Effector CD4-positive, alpha-beta T cell (primary cell): ENCODE results near the gene ADCK1.
"Not testable (repeated sequence)": the region's sequence is repeated elsewhere in the genome, so short reads cannot be mapped to it uniquely, and the experiment has no call there.

Experiments used
- DNase-seq: peaks from one replicate; pipeline ENCODE4 v3.0.0-alpha.2; 2020

ADCK1 gene

DNA sequence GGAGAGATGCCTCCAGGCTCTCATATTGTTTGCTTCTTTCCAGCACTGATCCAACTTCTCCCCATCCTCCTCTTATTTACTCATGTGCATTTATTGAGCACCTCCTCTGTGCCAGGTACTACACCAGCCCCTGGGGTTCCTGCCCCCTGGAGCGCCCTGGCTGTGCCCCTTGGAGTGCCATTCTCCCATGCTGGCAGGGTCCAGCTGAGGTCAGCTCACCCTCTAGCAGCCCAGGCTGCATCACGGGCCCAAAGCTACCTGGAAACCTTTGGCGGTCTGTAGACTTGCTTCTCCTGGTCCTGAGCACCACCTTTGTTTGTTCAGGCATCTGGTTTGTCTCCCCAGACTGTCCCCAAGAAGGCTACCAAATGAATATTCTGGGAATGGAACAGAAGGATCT, 67.0 kb downstream of the ADCK1 start:
- no peak for DNase-seq

DNA sequence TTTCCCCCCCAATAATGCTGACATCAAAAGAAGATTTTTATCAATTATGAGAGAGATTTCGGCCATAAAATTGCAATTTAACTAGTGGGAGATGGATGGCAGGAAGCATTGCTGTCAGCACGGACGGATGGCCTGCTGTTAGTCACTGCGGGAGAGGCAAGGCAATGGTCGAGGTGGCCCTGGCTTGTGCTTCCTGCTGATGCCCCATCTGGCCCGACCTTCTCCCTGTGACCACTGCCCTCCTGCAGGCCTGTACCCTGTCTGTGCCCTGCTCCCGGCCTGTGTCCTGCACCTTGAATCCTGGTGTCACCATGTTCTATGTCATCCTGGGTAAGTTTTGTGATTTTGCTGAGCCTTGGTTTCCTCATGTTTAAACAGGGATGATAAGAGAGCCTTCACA, 67.6 kb downstream of the ADCK1 start:
- DNase-seq: no peak

DNA sequence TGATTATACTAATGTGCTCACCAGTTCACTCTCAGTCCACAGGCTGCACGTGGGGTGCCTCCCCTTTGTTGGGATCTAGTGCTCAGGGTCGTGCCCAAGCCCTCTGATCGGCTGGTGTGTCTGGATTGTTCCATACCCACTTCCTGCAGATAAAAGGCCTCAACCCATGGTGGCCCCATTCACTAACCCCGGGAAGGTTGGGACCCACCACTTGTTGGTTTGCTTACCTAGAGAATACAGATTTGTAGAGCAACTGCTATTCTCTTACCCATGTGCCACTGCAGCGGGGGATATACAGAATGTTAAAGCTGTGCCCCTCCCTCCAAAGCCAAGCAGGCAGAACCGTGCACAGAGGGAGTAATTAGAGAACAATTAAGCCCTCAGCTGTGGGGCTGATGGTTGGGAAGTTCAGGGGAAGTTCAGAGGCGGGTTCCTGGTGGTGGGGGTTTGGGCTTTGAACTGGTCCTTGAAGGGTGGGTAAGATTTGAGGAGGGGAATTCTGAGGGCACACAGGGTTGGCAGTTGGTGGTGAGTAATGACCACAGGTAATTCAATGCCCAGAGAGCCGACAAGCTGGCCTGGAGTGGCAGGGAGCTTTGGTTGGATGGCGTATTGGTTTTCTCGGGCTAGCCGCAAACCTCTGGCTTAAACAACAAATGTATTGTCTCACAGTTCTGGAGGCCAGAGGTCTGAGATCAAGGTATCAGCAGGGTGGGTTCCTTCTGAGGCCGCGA, 68.8 kb downstream of the ADCK1 start:
- DNase-seq: no peak

DNA sequence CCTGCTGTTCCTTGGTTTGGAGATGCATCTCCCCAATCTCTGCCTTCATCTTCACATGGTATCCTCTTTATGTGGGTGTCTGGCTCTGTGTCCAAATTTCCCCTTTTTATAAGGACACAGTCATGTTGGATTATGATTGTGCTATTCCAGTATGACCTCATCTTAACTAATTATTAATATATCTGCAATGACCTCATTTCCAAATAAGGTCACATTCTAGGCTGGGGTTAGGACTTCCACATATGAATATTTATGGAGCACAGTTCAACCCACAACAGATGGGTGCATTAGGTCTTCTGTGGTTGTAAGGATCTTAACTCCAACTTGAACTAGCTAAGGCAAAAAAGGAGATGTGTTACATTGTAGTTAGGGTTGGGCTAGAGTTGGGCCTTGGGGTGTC, 69.4 kb downstream of the ADCK1 start:
- no peak for DNase-seq

DNA sequence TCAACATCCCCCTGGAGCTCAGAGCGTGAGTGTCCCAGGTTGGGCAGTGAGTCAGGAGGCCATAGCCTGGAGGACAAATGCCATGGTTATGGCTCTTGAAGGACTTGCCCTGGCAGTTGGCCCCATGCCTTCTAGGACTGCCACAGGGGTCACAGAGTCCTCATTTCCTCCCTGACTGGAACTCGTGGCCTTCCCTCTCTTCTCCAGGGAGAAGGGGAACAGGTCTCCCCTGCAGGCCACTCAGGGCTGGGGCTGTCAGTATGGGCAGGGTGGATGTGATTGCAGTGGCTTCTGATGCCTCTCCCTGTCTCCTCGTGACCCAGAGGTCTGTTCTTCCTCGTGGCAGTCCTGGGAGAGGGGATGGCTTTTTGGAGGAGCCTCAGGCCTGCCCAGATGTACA, 70.7 kb downstream of the ADCK1 start:
- DNase-seq: no peak

DNA sequence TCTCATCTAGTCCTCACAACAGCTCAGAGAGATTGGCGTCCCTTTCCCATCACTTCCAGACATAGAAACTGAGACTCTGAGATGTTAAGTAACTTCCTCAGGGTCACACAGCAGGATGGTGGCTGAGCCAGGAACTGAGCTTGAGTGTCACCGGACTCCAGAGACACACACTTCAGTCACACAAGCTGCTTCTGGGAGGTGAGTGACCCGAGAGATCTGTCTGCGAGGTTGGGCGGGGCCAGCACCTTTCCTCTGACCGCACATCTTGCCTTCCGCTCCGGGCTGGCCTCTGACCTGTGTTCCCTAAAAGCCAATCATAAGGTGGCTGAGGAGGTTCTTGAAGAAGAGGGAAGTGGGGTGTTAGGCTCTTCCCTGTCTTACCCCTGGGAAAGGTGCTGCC, 72.2 kb downstream of the ADCK1 start:
- DNase-seq: no peak

DNA sequence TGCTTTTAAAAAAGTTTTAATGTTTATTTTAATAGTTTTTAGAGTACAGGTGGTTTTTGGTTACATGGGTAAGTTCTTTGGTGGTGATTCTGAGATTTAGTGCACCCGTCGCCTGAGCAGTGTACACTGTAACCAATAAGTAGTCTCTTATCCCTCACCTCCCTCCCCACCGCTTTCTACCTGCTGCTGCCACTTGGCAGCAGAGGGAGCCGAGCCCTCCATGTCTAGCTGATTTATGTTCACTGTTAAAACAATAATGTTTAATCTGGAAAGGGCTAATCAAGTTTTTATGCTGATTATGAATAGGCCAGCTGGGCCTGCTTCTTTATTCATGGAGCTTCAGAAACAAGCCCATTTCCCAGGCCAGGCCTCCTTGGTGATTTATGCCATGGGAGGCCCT, 73.1 kb downstream of the ADCK1 start:
- no peak for DNase-seq

DNA sequence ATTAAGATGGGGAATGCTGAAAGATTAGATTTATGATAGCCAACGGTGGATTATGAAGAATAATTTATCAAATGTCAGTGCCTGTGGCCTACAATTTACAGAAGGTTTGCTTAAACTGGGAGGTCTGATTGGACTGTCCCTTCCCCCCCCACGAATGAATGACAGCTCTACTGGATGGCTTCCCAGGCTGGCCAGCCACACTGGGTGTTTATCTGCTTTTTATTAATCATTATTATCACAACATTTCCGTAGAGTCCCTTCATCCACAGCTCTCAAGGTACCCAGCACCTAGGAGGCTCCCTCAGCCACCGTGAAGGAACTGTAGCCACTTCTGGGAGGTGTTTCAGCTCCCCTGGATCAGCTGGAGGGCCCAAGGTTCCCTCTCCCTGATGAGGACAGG, 78.9 kb downstream of the ADCK1 start:
- no peak for DNase-seq

DNA sequence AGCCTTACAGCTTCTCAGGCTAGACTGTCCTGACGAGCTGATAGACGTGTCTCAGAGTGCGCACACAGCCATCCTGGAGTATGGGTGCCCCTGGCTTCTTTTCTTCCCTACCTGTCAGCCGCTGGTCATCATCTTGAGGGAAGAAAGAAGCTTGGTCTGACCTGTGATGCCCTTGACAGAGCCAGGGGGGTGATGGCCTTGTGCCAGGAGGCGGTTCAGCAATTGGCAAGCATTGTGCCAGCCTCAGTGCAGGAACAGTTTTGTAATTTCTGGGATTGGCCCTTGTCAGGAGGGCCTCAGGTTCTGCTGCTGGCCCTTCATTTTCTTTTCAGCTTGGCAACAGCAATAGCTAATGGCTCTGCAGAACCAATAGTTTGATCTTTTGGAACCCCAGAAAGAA, 80.1 kb downstream of the ADCK1 start:
- DNase-seq: no peak

DNA sequence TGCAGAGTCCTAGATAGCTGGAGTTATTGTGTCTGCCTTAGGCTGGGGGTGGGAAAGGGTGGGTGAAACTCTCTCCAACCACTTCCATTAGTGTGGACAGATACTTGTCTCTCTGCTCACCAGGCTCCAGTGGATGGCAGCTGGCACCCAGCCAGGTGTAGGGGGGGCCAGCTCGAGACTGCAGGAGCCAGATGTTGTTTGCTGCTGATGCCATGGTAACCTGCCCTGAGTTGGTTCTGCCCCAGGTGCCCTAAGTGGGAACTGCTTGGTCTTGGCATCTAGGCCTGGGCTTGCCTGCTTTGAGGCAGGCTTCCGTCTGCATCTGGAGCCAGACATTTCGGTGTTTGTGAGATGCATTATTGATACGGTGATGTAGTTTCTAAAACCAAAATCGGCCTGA, 82.2 kb downstream of the ADCK1 start:
- no peak for DNase-seq

DNA sequence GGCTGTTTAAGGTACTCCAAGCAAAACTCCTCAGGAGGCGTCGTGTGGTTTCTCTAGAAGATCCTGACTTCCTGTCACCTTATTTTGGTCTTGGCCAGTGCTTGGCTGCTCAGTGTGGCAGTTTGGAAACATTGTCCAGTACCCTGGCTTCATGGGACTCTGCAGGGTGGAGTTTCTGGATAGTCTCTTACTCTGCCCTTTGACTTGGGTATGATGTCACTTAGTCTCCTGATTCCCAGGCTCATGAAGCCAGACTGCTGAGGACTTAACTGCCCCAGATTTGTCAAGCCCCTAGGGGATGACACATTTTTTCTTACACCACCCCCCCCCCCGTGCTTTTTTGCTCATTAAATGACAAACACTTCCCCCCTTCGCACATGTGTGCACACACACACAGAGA, 82.7 kb downstream of the ADCK1 start:
- no peak for DNase-seq

DNA sequence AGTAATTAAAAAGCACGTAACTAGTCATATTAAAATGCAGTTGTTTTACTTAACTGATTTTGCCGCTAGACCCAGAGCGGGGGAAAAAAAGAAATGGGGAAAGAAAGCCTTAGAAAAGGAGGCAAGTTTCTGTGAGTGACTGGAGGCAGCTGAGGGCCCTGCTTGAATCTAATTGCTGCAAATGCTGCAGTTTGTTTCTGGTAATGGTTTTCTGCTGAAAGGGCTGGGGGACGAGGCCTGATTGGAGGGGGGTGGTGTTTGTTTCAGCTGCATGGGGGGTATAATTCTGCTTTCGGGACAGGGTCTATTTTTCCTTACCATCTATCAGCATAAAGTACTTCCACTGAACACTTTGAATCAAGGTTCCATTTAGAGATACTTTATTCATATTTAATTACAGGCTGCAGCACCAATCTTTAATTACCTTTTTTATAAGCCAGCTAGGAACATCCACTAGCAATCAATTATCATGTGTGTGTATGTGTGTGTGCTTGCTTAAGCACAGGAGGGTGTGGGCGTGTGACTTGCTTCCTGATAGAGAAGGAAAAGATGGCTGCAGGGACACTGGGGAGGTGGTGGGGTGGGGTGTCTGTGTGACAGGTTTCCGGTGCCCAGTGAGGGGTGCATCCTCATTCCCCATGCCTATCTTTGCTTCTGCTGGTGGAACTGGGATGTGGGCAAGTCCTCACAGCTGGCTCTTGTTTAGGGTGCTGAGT, 83.4 kb downstream of the ADCK1 start:
- DNase-seq: no peak

DNA sequence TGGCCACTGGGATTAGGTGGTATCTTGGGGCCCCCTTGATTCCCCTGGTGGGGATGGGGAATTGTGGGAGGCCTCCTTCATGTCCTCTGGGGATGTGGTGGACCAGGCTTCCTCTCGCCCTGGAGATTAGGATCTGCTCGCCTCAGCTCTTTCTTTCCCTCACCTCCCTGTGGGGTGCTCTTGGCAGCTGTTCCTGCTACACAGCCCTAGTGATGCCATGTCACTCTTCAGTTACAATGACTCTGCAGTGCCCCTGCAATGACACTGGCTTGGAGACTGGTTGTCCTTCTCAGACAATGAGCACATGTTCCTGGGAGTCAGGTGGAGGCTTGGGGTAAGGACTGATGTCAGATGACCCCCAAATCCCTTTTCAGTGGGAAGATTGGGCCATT, 83.9 kb downstream of the ADCK1 start:
- DNase-seq: no peak

DNA sequence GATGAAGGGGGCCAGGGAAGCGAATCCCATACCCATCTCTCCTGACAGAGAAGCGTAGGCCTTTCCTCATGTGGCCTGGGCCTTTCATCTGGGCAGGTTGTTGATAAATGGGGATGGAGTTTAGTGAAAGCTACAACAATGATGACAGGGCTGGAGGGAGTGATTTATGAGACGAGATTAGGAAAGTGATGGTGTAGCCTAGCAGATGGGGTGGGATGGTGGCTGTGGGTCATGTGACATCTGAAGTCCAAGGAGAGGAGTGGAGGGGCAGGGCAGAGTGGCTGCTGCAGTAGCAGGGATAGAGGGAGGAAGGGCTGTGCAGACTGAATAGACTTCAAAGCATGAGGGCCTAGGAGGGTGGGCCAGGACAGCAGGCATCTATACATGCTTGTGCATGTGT, 85.5 kb downstream of the ADCK1 start:
- DNase-seq: no peak

DNA sequence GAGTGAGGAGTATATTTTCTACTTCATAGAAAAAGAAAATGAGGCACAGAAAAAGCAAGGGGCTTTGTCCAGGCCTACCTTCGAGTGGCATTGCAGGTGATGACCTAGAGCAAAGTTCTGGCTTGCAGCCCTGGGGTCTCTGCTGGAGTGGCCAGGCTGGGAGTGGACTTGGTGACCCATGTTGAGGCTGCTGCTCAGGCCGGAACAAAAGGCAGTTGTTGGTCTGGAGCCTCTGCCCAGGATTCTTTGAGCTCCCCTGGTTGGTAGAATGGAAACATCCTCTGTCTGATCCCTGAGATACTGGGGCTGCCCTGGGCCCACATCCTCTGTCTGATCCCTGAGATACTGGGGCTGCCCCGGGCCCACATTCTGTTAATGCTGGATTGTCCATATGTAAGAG, 86.1 kb downstream of the ADCK1 start:
- no peak for DNase-seq

DNA sequence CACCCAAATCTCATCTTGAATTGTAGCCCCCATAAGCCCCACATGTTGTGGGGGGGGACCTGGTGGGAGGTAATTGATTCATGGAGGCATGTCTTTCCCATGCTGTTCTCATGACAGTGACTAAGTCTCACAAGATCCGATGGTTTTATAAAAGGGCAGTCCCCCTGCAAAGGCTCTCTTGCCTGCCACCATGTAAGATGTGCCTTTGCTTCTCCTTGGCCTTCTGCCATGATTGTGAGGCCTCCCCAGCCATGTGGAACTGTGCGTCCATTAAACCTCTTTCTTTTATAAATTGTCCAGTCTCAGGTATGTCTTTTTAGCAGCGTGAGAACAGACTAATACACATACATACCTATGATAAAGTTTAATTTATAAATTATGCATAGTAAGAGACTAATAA, 89.0 kb downstream of the ADCK1 start:
- not testable (repeated sequence) for DNase-seq

DNA sequence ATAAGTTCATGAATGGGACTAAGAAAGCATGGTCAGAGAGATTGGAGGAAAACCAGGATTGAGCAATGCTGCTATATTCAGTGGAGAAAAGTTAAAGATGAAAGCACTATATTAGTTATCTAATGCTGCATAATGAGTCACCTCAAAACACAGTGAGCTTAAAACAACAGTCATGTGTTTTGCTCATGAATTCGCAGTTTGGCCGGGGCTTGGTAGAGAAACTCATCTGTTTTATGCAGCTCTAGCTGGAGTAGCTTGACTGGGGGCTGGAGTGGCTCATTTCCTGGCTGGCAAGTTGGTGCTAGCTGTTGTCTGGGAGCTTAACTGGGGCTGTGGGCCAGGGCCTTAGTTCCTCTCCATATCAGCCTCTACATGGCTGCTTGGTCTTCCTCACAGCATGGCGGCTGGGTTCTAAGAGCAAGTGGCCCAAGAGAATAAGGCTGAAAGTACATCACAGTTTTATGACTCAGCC, 90.1 kb downstream of the ADCK1 start:
- no peak for DNase-seq

DNA sequence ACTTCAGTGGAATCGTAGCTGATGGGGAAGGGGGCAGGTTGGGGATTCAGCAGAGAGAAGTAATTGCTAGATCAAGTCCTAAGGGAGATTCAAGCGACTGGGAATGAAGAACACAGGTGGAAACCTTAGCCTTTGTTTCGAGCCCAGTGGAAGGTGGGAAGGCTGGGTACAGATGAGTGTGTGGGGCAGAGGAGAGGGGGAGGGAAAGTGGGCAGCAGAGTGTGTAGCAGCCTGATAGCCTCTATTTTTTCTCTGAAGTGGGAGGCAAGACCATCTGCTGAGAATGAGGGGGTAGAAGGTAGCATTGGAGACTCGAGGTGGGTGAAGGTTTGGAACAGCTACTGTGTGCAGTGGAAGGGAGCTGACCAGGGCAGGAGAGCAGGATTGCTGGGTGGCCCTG, 91.0 kb downstream of the ADCK1 start:
- no peak for DNase-seq

DNA sequence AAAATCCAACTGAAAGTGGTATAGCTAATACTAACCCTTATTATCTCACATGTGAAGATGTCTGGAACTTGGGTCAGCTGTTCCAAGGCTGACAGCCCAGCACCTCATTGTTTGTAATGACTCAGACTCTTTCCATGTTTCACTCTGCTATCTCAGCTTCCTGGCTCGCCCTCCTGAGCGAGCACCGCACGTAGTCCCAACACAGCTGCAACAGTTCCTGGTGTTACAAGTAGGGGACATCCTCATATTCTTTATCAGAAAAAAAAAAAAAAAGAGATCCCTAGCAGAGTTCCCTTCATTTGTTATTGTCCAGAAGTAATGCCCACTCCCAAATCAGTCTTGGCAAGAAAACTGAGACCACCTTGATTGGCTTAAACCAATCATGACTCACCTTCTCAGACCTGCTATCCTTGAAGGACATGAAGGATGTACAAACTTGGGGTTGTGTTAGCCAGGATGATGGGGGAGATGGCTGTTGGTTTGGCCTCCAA, 92.5 kb downstream of the ADCK1 start:
- no peak for DNase-seq

DNA sequence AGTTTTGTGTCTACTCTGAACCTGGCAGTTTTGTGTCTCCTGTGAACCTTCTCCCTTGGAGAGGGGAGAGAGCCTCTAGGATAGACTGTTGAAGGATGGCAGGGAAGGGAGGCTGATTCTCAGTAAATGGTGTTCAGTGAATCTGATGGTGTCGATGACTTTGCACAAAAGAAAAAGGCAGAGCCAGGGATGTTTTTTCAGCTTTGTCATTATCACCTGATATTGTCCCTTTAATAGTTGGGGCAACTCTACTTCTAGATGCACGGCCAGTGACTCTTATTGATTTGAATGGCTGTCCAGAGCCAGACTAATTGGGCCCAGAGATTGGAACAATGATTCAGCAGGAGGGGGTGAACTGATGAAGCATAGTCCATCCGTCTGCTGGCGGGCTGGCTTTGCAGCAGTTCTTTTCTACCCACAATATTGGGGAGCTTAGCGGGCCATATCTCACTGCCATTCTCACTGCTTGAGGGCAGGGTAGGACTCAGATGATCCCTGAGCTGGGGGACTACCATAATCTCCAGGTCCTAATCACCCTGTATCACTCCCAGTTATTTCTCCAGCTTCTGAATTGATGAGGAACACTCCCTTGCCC, 93.1 kb downstream of the ADCK1 start:
- no peak for DNase-seq

DNA sequence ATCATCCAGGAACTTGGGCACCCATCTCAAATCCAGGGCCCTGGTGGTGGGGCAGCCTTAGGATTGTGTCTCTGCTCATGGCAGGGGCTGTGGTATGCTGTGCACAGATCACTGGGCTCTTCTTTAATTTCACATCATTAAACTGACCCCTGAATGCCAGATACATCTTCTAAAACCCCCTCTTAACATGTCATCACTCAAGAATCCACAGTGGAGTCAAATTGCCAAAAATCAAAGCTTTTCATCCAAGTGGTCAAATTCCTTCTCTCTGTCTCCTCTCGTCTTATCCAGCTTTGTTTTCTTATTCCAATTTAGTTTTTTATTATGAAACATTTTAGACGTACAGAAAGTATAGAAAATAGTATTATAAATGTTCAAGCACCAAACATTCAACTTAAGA, 97.5 kb downstream of the ADCK1 start:
- DNase-seq: no peak

DNA sequence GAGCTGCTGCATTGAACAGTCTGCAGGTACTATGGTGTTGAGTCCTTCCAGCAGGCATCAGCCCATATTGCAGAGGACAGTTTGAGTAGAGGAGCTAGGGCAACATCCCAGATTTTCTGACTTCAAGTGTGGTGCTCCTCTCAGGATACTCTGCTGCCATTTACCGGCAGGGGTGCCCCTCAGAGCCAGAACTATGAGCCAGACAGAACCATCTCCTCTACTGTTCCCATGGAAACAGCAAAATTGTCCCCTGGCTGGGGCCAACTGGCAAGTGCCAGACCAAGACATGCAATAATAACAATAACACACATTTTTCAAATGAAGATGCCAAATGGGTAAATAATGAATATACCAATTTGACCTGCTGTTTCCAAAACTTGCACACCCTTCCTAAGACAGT, 102.9 kb downstream of the ADCK1 start:
- DNase-seq: no peak

DNA sequence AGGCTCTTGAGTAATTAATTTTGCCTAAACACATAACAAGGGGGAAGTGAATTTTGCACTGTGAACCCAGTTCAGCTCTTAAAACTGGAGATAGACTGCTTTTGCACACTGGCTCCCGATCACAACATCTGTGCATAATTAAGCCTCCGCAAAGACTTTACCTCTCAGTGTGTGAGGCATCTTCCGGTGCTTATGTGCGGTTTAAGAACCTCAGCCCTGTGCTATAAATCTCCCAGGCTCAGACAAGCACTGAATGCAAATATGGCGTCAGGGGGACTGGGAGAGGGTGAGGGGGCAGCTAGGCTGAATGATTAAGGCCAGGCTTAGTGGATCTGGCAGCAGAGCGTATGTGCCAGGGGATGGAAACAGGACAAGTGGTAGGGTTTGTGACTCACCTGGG, 103.3 kb downstream of the ADCK1 start:
- DNase-seq: no peak

DNA sequence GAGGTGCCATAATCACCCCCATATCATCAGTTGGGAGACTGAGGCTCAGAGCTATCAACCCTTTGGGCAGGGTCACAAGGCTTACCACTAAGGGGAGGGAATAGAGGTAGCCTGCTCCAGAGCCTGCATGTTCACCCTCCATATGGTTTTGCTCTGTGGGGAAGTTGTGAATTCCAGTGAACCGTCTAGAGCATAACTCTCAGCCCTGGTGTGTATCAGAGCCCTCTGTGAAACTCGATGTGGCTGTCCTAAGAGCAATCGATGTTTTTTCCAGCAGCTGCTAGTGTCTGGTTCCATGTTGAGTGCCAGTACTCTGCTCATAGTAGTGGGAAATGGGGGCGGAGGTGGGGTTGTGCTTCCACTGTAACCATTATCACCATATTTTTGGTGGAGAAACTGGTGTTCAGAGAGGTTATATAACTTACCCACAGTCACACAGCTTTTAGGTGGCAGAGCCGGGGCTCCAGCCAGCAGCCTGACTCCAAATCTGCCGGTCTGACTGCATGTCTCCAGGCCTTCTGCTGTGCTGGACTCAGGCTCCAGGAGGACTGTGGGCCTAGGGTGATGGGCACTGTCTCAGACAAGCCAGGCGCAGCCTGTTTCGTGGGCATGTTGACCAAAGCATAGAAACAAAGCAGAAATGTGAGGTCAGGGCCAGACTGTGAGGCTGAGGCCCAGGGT, 104.2 kb downstream of the ADCK1 start:
- DNase-seq: no peak
